ENCODE data around the gene KCNJ13.

Gene KCNJ13

DNA sequence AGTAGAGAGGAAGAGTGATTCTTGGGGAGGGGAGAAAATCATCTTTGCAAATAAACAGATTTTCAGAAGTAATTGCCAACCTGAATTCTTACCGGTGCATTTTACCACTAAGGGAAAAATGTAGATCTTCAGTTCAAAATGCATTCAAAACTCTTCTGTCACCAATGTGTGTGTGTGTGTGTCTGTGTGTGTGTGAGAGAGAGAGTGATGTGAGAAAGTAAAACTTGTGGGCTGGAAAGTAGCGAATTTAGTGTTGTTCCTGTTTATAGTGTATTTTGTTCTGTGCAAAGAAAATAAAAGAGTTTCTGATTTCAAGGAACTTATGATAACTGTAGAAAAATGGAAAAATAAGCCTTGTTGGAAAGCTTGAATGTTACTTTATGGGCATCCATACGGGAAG is 27.0 kb downstream of the KCNJ13 start:
- H3K4me1 ChIP-seq (ENCODE audit: control extremely low read depth in 1 of 4, control insufficient read depth in 4 of 4, insufficient read depth in 4 of 4, low read length in 3 of 4): peaks cover 0 to 4% (median 0%) of the 10 kb centered on the region in 4 experiments
- H3K27ac ChIP-seq (ENCODE audit: insufficient read depth in 1 of 2, low read depth in 1 of 2, low read length in 2 of 2, poor library complexity in 1 of 2, severe bottlenecking in 2 of 2): no peak overlapping the region
- H3K9me3 ChIP-seq (ENCODE audit: control extremely low read depth in 1 of 5, control insufficient read depth in 4 of 5, insufficient read depth in 2 of 5, low read depth in 1 of 5, low read length in 4 of 5): no peaks in the 10 kb centered on the region
- ChIA-PET POLR2A (interaction anchor here (0.8 kb wide), 1 partner anchor 567 kb away, joined by 4 read pairs; no protein-coding TSS in a partner anchor), CTCF (interaction anchor here (0.6 to 1.4 kb wide), 2 partner anchors 10 to 684 kb away, joined by 3 to 4 read pairs; no protein-coding TSS in a partner anchor)
- DNase-seq: no peak
- H3K4me3 ChIP-seq (ENCODE audit: control insufficient read depth in 1 of 7, extremely low read depth in 1 of 7, insufficient read depth in 4 of 7, low read depth in 2 of 7, low read length in 6 of 7): no peak overlapping the region
- 100% methylated on average over 1 of the region's 3 CpGs for WGBS (ENCODE audit: insufficient coverage)
- H3K27me3 ChIP-seq (replicated peaks in 2 of 5; ENCODE audit: control insufficient read depth in 4 of 5, insufficient read depth in 5 of 5, low read length in 4 of 5): no peaks in the 10 kb centered on the region
- peaks cover 19 to 57% (median 36%) of the 10 kb centered on the region in 4 experiments for H3K36me3 ChIP-seq (ENCODE audit: control insufficient read depth in 4 of 4, insufficient read depth in 4 of 4, low read length in 3 of 4)

DNA sequence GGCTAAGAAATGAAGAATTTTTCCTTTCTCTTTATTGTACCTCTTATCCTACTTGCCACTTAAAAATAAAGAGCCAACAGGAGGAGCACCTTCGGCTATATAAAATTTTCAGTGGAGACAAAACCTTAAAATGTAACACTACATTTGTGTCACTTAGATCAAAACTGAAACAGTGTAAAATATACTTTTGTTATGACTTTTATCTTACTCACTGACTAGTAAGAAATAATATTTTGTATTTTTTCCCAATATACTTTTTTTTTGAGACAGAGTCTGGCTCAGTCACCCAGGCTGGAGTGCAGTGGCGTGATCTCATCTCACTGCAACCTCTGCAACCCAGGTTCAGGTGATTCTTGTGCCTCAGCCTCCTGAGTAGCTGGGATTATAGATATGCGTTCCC is 28.3 kb downstream of the KCNJ13 start:
- POLR2A ChIA-PET: interaction anchor here (0.5 kb wide), 1 partner anchor 10 kb away, joined by 5 read pairs; no protein-coding TSS in a partner anchor
- DNase-seq: no peak
- Histone ChIP-seq H3K27ac (ENCODE audit: insufficient read depth in 1 of 2, low read depth in 1 of 2, low read length in 2 of 2, poor library complexity in 1 of 2, severe bottlenecking in 2 of 2) (no peak overlapping the region), H3K4me1 (ENCODE audit: control extremely low read depth in 1 of 4, control insufficient read depth in 4 of 4, insufficient read depth in 4 of 4, low read length in 3 of 4) (peaks cover 0 to 4% (median 0%) of the 10 kb centered on the region in 4 experiments), H3K9me3 (ENCODE audit: control extremely low read depth in 1 of 5, control insufficient read depth in 4 of 5, insufficient read depth in 2 of 5, low read depth in 1 of 5, low read length in 4 of 5) (no peaks in the 10 kb centered on the region), H3K36me3 (ENCODE audit: control insufficient read depth in 4 of 4, insufficient read depth in 4 of 4, low read length in 3 of 4) (peaks cover 15 to 54% (median 37%) of the 10 kb centered on the region in 4 experiments), H3K27me3 (replicated peaks in 2 of 5; ENCODE audit: control insufficient read depth in 4 of 5, insufficient read depth in 5 of 5, low read length in 4 of 5) (no peaks in the 10 kb centered on the region), H3K4me3 (ENCODE audit: control insufficient read depth in 1 of 7, extremely low read depth in 1 of 7, insufficient read depth in 4 of 7, low read depth in 2 of 7, low read length in 6 of 7) (no peak overlapping the region)
- 90% methylated on average over 2 of the region's 3 CpGs for WGBS (ENCODE audit: insufficient coverage)
- CTCF ChIA-PET: interaction anchor here (1.4 kb wide), 1 partner anchor 11 kb away, joined by 4 read pairs; no protein-coding TSS in a partner anchor

DNA sequence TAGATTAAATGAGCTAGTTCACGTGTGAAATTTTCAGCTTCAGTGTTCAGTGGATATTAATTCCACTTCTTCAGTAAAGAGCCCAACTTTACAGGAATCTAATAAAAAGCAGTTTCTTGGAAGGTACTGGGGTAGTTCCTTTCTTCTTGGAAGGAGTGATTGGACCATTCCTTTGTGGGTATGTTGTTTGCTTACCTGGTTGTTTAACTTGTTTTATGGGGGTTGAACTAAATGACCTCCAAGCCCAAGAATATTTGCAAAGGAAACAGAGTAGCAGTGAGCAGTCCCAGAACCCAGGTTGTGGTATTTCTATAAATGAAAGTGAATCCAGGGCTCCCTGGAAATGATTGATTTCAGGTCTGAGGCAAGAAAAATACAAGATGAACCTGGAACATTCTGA is 31.4 kb downstream of the KCNJ13 start:
- WGBS (ENCODE audit: insufficient coverage): no CpG with 5 or more reads among the region's 1 CpG
- Histone ChIP-seq H3K27ac (ENCODE audit: insufficient read depth in 1 of 2, low read depth in 1 of 2, low read length in 2 of 2, poor library complexity in 1 of 2, severe bottlenecking in 2 of 2) (no peak overlapping the region), H3K36me3 (ENCODE audit: control insufficient read depth in 4 of 4, insufficient read depth in 4 of 4, low read length in 3 of 4) (peaks cover 11 to 36% (median 20%) of the 10 kb centered on the region in 4 experiments), H3K4me1 (ENCODE audit: control extremely low read depth in 1 of 4, control insufficient read depth in 4 of 4, insufficient read depth in 4 of 4, low read length in 3 of 4) (peaks cover 0 to 23% (median 4%) of the 10 kb centered on the region in 4 experiments), H3K4me3 (ENCODE audit: control insufficient read depth in 1 of 7, extremely low read depth in 1 of 7, insufficient read depth in 4 of 7, low read depth in 2 of 7, low read length in 6 of 7) (no peak overlapping the region), H3K27me3 (replicated peaks in 2 of 5; ENCODE audit: control insufficient read depth in 4 of 5, insufficient read depth in 5 of 5, low read length in 4 of 5) (no peaks in the 10 kb centered on the region), H3K9me3 (ENCODE audit: control extremely low read depth in 1 of 5, control insufficient read depth in 4 of 5, insufficient read depth in 2 of 5, low read depth in 1 of 5, low read length in 4 of 5) (no peaks in the 10 kb centered on the region)
- POLR2A ChIA-PET: no interaction called here
- CTCF ChIA-PET: interaction anchor here (1.9 kb wide), 1 partner anchor 14 kb away, joined by 4 read pairs; no protein-coding TSS in a partner anchor
- no peak for DNase-seq

DNA sequence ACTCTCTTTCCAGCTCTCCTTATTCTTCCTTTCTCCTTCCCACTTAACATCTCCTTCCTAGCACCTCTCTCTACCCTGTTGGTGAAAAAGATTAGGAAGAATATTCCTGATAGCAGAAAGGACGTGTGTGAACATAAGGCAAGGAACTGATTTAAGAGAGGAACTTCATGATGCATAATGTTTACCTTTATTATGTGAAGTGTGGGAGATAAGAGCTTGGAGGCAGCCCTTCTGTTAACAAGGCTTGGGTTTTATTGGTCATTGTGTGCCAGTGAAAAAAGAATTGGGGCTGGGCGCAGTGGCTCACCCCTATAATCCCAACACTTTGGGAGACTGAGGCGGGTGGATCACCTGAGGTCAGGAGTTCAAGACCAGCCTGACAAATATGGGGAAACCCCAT is 34.4 kb downstream of the KCNJ13 start:
- no peak overlapping the region for H3K27ac ChIP-seq (ENCODE audit: insufficient read depth in 1 of 2, low read depth in 1 of 2, low read length in 2 of 2, poor library complexity in 1 of 2, severe bottlenecking in 2 of 2)
- H3K4me3 ChIP-seq (ENCODE audit: control insufficient read depth in 1 of 7, extremely low read depth in 1 of 7, insufficient read depth in 4 of 7, low read depth in 2 of 7, low read length in 6 of 7): no peak overlapping the region
- H3K27me3 ChIP-seq (replicated peaks in 2 of 5; ENCODE audit: control insufficient read depth in 4 of 5, insufficient read depth in 5 of 5, low read length in 4 of 5): no peaks in the 10 kb centered on the region
- no peaks in the 10 kb centered on the region for H3K9me3 ChIP-seq (ENCODE audit: control extremely low read depth in 1 of 5, control insufficient read depth in 4 of 5, insufficient read depth in 2 of 5, low read depth in 1 of 5, low read length in 4 of 5)
- ChIA-PET CTCF (interaction anchor here (0.8 to 1.7 kb wide), 2 partner anchors 9 to 543 kb away, joined by 3 to 5 read pairs; no protein-coding TSS in a partner anchor), POLR2A (no interaction called here)
- peaks cover 7 to 32% (median 10%) of the 10 kb centered on the region in 4 experiments for H3K36me3 ChIP-seq (ENCODE audit: control insufficient read depth in 4 of 4, insufficient read depth in 4 of 4, low read length in 3 of 4)
- no peak for DNase-seq
- H3K4me1 ChIP-seq (ENCODE audit: control extremely low read depth in 1 of 4, control insufficient read depth in 4 of 4, insufficient read depth in 4 of 4, low read length in 3 of 4): peaks cover 0 to 20% (median 4%) of the 10 kb centered on the region in 4 experiments
- WGBS (ENCODE audit: insufficient coverage): 100% methylated on average over 1 of the region's 3 CpGs

DNA sequence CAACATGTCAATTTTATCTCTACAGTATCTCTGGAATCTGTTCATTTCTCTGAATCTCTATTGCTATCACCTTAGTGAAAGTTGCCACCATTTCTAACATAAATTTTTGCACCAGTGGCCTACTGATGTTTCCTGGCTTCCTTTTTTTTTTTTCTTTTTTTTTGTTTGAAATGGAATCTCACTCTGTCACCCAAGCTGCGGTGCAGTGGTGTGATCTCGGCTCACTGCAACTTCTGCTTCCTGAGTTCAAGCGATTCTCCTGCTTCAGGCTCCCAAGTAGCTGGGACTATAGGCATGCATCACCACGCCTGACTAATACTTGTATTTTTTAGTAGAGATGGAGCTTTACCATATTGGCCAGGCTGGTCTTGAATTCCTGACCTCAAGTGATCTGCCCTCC is 35.1 kb downstream of the KCNJ13 start:
- no peaks in the 10 kb centered on the region for H3K9me3 ChIP-seq (ENCODE audit: control extremely low read depth in 1 of 5, control insufficient read depth in 4 of 5, insufficient read depth in 2 of 5, low read depth in 1 of 5, low read length in 4 of 5)
- H3K4me3 ChIP-seq (ENCODE audit: control insufficient read depth in 1 of 7, extremely low read depth in 1 of 7, insufficient read depth in 4 of 7, low read depth in 2 of 7, low read length in 6 of 7): no peak overlapping the region
- H3K27ac ChIP-seq (ENCODE audit: insufficient read depth in 1 of 2, low read depth in 1 of 2, low read length in 2 of 2, poor library complexity in 1 of 2, severe bottlenecking in 2 of 2): no peak overlapping the region
- WGBS (ENCODE audit: insufficient coverage): 0% methylated on average over 1 of the region's 4 CpGs
- peaks cover 0 to 20% (median 4%) of the 10 kb centered on the region in 4 experiments for H3K4me1 ChIP-seq (ENCODE audit: control extremely low read depth in 1 of 4, control insufficient read depth in 4 of 4, insufficient read depth in 4 of 4, low read length in 3 of 4)
- CTCF ChIA-PET: interaction anchor here (0.8 to 1.7 kb wide), 2 partner anchors 9 to 544 kb away, joined by 3 to 5 read pairs; no protein-coding TSS in a partner anchor
- no peaks in the 10 kb centered on the region for H3K27me3 ChIP-seq (replicated peaks in 2 of 5; ENCODE audit: control insufficient read depth in 4 of 5, insufficient read depth in 5 of 5, low read length in 4 of 5)
- DNase-seq: peak; percentile 38 to 81 (median 76)
- POLR2A ChIA-PET: no interaction called here
- H3K36me3 ChIP-seq (ENCODE audit: control insufficient read depth in 4 of 4, insufficient read depth in 4 of 4, low read length in 3 of 4): peaks cover 9 to 37% (median 11%) of the 10 kb centered on the region in 4 experiments

DNA sequence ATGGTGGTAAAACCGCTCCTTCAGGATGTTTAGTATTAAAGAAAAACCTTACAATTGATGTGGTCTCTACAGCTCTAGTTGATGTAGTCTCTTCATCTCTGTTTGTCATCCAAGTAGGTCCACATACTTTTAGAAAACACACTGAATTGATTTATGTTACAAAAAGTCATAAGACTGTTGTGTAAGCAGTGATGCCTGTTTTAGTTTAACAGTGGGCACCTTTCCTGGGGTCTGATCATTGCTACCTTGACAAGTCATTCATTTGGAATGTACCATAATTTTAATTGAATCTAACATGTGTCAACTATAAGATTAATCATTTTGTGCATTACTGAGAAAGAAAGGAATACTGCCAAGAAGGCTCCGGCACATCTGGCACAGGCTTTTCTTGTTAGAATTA is 44.9 kb downstream of the KCNJ13 start:
- CTCF ChIA-PET: no interaction called here
- peaks cover 14 to 58% (median 29%) of the 10 kb centered on the region in 4 experiments for H3K36me3 ChIP-seq (ENCODE audit: control insufficient read depth in 4 of 4, insufficient read depth in 4 of 4, low read length in 3 of 4)
- WGBS (ENCODE audit: insufficient coverage): 100% methylated on average over 1 of the region's 2 CpGs
- no peaks in the 10 kb centered on the region for H3K9me3 ChIP-seq (ENCODE audit: control extremely low read depth in 1 of 5, control insufficient read depth in 4 of 5, insufficient read depth in 2 of 5, low read depth in 1 of 5, low read length in 4 of 5)
- H3K4me3 ChIP-seq (ENCODE audit: control insufficient read depth in 1 of 7, extremely low read depth in 1 of 7, insufficient read depth in 4 of 7, low read depth in 2 of 7, low read length in 6 of 7): no peak overlapping the region
- no peak overlapping the region for H3K27ac ChIP-seq (ENCODE audit: insufficient read depth in 1 of 2, low read depth in 1 of 2, low read length in 2 of 2, poor library complexity in 1 of 2, severe bottlenecking in 2 of 2)
- H3K4me1 ChIP-seq (ENCODE audit: control extremely low read depth in 1 of 4, control insufficient read depth in 4 of 4, insufficient read depth in 4 of 4, low read length in 3 of 4): peaks cover 0 to 6% (median under 1%) of the 10 kb centered on the region in 4 experiments
- no peaks in the 10 kb centered on the region for H3K27me3 ChIP-seq (replicated peaks in 2 of 5; ENCODE audit: control insufficient read depth in 4 of 5, insufficient read depth in 5 of 5, low read length in 4 of 5)
- no peak for DNase-seq
- POLR2A ChIA-PET: no interaction called here

DNA sequence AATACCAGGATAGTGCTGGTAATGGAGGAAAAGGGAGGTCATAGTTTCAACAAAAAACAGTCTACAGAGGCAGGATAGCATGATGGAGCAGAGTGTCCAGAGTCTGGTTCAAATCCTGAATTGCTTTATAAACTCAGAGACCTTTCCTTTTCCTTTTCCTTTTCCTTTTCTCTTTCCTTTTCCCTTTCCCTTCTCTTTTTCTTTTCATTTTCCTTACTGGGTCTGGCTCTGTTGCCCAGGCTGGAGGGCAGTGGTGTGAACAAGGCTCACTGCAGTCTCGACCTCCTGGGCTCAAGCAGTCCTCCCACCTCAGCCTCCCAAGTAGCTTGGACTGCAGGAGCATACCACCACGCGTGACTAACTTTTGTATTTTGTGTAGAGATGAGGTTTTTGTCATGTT is 47.6 kb downstream of the KCNJ13 start:
- H3K36me3 ChIP-seq (ENCODE audit: control insufficient read depth in 4 of 4, insufficient read depth in 4 of 4, low read length in 3 of 4): peaks cover 12 to 63% (median 27%) of the 10 kb centered on the region in 4 experiments
- H3K4me3 ChIP-seq (ENCODE audit: control insufficient read depth in 1 of 7, extremely low read depth in 1 of 7, insufficient read depth in 4 of 7, low read depth in 2 of 7, low read length in 6 of 7): no peak overlapping the region
- DNase-seq: no peak
- ChIA-PET POLR2A (no interaction called here), CTCF (interaction anchor here (1.4 to 1.6 kb wide), 3 partner anchors 9 to 12 kb away, joined by 4 to 9 read pairs (median 5); no protein-coding TSS in a partner anchor)
- H3K9me3 ChIP-seq (ENCODE audit: control extremely low read depth in 1 of 5, control insufficient read depth in 4 of 5, insufficient read depth in 2 of 5, low read depth in 1 of 5, low read length in 4 of 5): no peaks in the 10 kb centered on the region
- no peaks in the 10 kb centered on the region for H3K27me3 ChIP-seq (replicated peaks in 2 of 5; ENCODE audit: control insufficient read depth in 4 of 5, insufficient read depth in 5 of 5, low read length in 4 of 5)
- H3K27ac ChIP-seq (ENCODE audit: insufficient read depth in 1 of 2, low read depth in 1 of 2, low read length in 2 of 2, poor library complexity in 1 of 2, severe bottlenecking in 2 of 2): no peak overlapping the region
- no CpG with 5 or more reads among the region's 3 CpGs for WGBS (ENCODE audit: insufficient coverage)
- H3K4me1 ChIP-seq (ENCODE audit: control extremely low read depth in 1 of 4, control insufficient read depth in 4 of 4, insufficient read depth in 4 of 4, low read length in 3 of 4): peaks cover 0 to 6% (median 0%) of the 10 kb centered on the region in 4 experiments

All from common myeloid progenitor, CD34-positive (primary cell).